Effector CD8-positive, alpha-beta T cell (primary cell): ENCODE measurements around the gene OLIG1.

Experiments
- DNase-seq: peaks from one replicate; lab custom pipeline; 2025; lab: John Stamatoyannopoulos, UW

OLIG1 gene

GRCh38 chr21:33031152-33031911 is 38.6 kb upstream of the OLIG1 start:
- no peak for DNase-seq

DNA sequence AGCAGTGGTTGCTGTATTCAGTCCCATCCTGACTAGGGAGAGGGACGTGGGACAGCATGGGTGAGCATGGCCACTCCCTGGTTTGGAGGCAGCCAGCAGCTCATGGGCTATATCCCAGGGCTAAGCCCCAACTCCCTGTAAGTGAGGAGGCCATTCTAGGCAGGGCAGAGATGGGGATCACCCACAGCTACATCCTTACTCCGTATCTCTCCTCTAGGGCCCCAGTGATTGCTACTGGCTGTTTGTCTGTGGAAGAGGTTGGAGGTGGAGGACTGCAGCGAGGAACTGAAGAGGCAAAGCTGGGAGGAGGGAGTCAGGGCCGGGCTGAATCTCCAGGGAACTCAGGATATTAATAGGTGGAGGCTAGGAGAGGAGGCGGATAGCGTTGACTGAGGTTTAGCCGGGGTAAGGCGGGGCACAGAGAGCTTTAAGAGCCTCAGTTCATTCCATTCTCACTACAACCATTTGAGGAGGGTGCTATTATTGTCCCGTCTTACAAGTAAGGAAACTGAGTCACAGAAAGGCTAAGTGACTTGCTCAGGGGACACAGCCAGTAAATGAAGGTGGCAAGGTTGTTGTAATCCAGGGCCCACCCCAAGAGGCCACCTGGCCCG is 37.4 kb upstream of the OLIG1 start:
- no peak for DNase-seq

- no peak for DNase-seq
These were observed 36.6 kb upstream of the OLIG1 start for GRCh38 chr21:33033094-33033951.

- no peak for DNase-seq
These were observed 36.0 kb upstream of the OLIG1 start for GRCh38 chr21:33033961-33034413.

- DNase-seq: no peak
These were observed 34.8 kb upstream of the OLIG1 start for GRCh38 chr21:33035147-33035546.

GRCh38 chr21:33036430-33037162 is 33.3 kb upstream of the OLIG1 start:
- no peak for DNase-seq

DNA sequence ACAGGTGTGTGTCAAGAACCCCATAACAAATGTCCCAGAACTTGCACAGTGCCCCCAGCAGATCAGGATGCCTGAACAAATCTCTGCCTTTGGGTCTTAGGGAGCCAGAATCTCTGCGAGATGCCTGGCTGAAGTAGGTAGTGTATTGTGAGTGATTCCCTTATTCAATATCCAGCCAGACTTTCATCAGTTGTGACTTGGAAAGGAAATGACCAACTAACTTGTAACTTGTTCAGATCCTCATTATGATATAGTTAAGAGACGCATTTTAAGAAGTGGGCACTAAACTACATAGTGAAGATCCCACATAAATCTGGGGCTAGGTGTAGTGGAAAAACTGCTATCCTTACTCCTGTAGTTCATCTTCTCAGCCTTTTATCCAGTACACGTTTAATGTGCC is 32.4 kb upstream of the OLIG1 start:
- DNase-seq: no peak

- DNase-seq: no peak
These were observed 30.4 kb upstream of the OLIG1 start for GRCh38 chr21:33039536-33039935.

DNA sequence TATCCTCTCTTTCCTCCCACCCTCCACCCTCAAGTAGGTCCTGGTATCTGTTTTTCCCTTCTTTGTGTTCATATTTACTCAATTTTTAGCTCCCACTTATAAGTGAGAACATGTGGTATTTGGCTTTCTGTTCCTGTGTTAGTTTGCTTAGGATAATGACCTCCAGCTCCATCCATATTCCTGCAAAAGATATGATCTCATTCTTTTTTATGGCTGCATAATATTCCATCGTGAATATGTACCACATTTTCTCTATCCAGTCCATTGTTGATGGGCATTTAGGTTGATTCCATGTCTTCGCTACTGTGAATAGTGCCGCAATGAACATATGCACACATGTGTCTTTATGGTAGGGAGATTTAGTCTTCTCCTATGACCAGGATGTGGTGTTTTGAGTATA is 29.7 kb upstream of the OLIG1 start:
- no peak for DNase-seq

DNA sequence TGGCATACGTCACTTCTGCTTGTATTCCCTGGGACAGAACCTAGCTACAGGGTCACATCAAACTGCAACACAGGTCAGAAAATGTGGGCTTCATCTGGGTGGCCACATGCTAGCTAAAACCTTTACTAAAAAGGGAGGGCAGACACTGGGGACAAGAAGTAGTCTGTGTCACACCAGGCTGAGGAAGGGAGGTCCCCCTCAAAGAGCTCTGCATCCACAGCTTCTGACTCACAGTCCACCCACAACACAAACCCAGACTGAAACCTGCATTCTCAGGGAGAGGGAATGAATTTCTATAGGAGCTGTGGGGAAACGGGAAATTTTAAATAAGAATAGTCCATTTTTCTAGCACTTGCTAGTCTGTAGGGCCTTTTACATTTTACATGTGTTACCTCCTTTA is 28.0 kb upstream of the OLIG1 start:
- DNase-seq: no peak

DNA sequence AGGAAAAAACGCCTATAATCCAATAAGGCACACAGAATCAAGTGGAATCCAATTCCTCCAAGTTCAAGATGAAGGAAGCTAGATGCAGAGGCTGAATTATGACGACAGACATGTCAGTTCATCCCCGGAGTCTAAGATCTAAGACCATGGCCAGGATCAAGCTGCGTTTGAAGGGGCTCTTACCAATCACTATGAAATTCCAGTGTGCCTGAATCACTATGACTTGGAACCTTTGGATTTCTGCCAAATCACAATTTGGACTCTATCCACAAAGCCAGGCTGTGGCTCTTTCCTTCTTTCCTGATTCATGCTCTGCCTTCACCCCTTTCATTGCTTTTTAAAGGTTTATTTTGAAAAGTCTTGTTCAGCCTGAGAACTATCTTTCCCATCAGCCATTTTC is 27.1 kb upstream of the OLIG1 start:
- no peak for DNase-seq

DNA sequence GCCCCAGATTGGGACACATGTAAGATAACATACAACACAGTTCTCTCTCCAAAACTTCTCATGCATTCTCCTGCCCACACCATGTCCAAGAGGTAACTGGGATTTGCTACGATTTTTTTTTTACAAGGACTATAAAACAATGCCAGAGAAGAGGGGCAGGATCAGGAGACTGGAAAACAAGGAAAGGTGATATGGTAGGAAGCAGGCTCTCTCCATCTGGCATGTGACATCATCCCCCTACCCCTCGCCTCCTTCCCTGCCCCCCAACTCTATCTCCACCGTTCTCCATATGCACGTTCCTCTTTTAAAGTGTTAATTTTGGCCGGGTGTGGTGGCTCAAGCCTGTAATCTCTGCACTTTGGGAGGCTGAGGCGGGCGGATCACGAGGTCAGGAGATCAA is 23.5 kb upstream of the OLIG1 start:
- no peak for DNase-seq

- no peak for DNase-seq
These were observed 22.7 kb upstream of the OLIG1 start for GRCh38 chr21:33047231-33047630.

DNA sequence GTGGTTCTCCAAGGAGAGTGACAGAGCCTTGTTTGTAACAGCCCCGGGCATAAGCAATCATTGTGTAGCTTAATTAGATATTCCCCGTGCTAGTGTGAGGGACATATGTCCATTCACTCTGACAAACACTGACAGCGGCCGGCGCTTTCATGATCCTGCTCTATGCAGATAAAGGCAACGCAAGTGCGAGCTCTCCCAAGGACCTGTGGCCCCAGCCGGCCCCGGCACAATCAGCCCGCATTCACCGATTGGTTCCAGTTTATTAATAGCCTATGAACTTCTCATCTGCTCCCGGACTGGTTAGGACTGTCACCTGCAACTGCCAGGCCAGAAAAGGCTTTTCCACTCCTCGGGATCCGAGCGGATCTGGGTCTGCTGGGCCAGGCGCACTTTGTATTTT is 18.0 kb upstream of the OLIG1 start:
- DNase-seq: no peak

GRCh38 chr21:33053951-33054350 is 16.0 kb upstream of the OLIG1 start:
- DNase-seq: no peak

DNA sequence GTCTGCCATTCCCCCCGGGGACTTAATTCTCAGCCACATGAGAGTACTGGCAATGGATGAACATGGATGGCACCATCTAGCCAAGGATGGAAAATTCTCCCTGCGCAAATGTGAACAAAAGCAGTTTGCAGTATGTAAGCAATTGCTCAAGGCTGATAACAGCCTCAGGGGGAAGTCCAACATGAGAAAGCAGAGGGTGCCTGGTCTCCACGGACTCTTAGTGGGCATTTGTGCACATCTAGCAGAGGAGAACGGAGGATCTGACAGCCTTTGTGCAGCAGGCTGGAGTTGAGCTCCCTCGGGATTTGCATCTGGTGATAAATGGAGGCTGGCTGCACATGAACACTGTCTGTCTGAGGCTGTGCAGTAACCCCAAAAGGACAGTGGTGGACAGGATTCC is 13.9 kb upstream of the OLIG1 start:
- no peak for DNase-seq

- no peak for DNase-seq
These were observed 12.5 kb upstream of the OLIG1 start for GRCh38 chr21:33057385-33057940.

DNA sequence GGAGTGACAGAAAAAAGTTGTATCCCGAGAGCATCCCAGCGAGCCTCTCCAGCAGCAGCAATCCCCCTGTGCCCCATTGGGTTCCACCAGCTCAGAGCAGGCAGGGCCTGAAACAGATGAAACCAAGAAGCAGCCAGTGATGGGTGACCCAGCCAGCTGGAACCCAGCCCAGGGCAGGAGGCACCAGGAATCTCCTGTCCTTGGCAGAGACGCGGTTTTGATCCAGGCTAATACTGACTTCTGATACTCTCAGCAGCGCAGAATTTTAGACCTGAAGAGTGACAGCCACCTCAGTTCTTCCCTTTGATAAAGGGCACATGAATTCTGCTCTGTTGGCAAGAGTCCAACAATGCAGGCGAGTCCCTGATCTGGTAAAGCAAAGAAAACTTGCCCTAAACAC is 11.4 kb upstream of the OLIG1 start:
- no peak for DNase-seq

DNA sequence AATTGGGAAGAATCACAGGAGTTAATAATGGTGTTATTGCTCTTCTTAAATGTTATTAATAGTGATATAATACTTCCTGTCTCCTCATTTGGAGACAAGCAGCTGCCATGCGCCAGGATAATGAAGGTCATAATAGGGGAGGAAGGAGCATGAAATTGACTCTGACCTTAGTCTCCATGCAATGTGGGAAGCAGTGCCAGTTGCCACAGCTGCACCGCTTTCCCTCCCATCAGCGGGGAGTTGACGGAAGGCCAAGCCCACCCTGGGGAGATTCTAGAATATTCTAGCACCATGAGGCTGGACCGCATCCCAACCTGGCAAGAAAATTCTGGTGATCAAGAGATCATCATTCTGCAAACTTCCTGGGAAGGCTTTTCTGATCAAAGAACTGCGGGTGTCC is 11.0 kb upstream of the OLIG1 start:
- no peak for DNase-seq

- no peak for DNase-seq
These were observed 10.5 kb upstream of the OLIG1 start for GRCh38 chr21:33059380-33059841.

GRCh38 chr21:33061233-33061632 is 8.7 kb upstream of the OLIG1 start:
- DNase-seq: no peak
